ENCODE measurements around the gene TOP2A.

TOP2A gene

DNA sequence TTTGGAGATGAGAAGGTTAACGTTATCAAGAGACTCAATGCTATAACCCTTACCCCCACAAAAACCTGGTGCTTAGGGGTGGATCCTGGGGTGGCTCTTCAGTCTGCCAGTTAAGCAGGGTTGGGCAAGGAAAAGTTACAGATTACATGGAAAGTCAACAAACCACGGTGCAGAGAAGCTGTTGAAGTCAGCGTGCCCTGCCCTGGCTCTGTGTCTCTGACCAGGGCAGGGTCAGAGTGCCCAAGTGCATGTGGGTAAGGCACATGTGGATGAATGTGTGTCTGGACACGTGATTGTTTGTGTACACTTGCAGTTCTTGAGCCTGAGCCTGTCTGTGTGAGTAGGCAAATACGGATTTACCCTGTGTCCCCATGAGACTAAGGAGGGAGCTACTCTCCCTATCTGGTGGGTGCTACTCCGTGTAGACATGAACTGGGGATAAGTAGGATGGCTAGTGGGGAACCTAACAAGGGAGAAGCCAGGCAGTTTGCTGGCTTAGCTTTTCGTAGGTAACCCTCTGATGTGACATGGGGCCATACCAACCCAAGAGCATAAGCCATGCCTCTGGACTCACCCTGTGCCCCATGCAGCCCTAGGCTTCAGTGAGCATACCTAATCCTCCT, 31.1 kb upstream of the TOP2A start:
- Histone ChIP-seq H4K8ac (ENCODE audit: low read depth, low read length) (no peak overlapping the region), H3K4me1 (ENCODE audit: control insufficient read depth, low read depth, low read length) (peaks cover 3% of the 10 kb centered on the region), H3K36me3 (ENCODE audit: control insufficient read depth, insufficient read depth, low read length) (peaks cover 1% of the 10 kb centered on the region), H4K5ac (ENCODE audit: low read length) (no peak overlapping the region), H3K27ac (ENCODE audit: low read depth, low read length) (no peak overlapping the region), H3K27me3 (ENCODE audit: insufficient read depth, low read length, poor library complexity) (no peaks in the 10 kb centered on the region), H2AK5ac (ENCODE audit: low read length) (peak overlapping the region; percentile 51), H3K4me3 (ENCODE audit: low read length) (no peak overlapping the region), H3K9ac (ENCODE audit: low read length) (peak overlapping the region; percentile 5), H3K79me2 (ENCODE audit: control insufficient read depth, insufficient read depth, low read length) (peaks cover 17% of the 10 kb centered on the region), H3K23ac (ENCODE audit: low read length) (no peak overlapping the region), H3K79me1 (ENCODE audit: low read length) (peaks cover 27% of the 10 kb centered on the region), H3K4me2 (ENCODE audit: low read length) (no peak overlapping the region), H3K56ac (ENCODE audit: low read length) (no peak overlapping the region), H3K18ac (ENCODE audit: low read length) (no peak overlapping the region), H2BK5ac (ENCODE audit: low read length) (no peak overlapping the region), H2BK120ac (ENCODE audit: low read depth, low read length) (no peak overlapping the region), H3K4ac (ENCODE audit: low read depth, low read length) (no peak overlapping the region), H2BK15ac (replicated peaks; ENCODE audit: low read depth) (no peak overlapping the region)
- WGBS (ENCODE audit: extremely low coverage, insufficient coverage, low lambda C conversion rate), result no CpG with 5 or more reads among the region's 7 CpGs
- no peak for DNase-seq

DNA sequence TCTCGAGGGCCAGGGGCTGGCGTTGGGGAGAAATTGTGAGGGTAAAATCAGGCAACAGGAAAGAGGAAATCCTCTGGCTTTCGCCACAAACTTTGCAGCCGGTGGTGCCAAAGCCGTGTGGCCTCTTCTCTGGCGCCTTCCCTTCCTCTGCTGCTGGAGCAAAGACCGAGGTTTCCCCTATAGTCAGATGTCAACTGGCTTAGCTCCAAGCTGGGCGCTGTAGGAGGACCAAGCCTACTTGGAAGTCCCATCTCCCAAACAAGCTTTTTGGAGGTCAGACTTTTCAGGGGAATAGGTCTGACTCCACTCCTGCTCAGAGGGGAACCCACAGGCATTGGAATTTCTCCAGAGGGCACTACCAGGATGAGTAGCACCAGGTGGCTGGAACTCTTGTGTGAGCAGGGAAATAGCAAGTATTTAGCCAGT, 30.5 kb upstream of the TOP2A start:
- Histone ChIP-seq H2BK5ac (ENCODE audit: low read length) (no peak overlapping the region), H3K56ac (ENCODE audit: low read length) (peak overlapping the region; percentile 25), H4K8ac (ENCODE audit: low read depth, low read length) (no peak overlapping the region), H2BK120ac (ENCODE audit: low read depth, low read length) (no peak overlapping the region), H3K36me3 (ENCODE audit: control insufficient read depth, insufficient read depth, low read length) (peaks cover 1% of the 10 kb centered on the region), H3K4me2 (ENCODE audit: low read length) (no peak overlapping the region), H3K4me3 (ENCODE audit: low read length) (no peak overlapping the region), H2BK15ac (replicated peaks; ENCODE audit: low read depth) (no peak overlapping the region), H3K9ac (ENCODE audit: low read length) (peak overlapping the region; percentile 13), H3K23ac (ENCODE audit: low read length) (no peak overlapping the region), H3K4ac (ENCODE audit: low read depth, low read length) (no peak overlapping the region), H2AK5ac (ENCODE audit: low read length) (no peak overlapping the region), H4K5ac (ENCODE audit: low read length) (no peak overlapping the region), H3K27me3 (ENCODE audit: insufficient read depth, low read length, poor library complexity) (no peaks in the 10 kb centered on the region), H3K27ac (ENCODE audit: low read depth, low read length) (no peak overlapping the region), H3K79me1 (ENCODE audit: low read length) (peaks cover 27% of the 10 kb centered on the region), H3K79me2 (ENCODE audit: control insufficient read depth, insufficient read depth, low read length) (peaks cover 17% of the 10 kb centered on the region), H3K4me1 (ENCODE audit: control insufficient read depth, low read depth, low read length) (peaks cover 3% of the 10 kb centered on the region), H3K18ac (ENCODE audit: low read length) (no peak overlapping the region)
- DNase-seq, result no peak
- WGBS (ENCODE audit: extremely low coverage, insufficient coverage, low lambda C conversion rate), result no CpG with 5 or more reads among the region's 8 CpGs

DNA sequence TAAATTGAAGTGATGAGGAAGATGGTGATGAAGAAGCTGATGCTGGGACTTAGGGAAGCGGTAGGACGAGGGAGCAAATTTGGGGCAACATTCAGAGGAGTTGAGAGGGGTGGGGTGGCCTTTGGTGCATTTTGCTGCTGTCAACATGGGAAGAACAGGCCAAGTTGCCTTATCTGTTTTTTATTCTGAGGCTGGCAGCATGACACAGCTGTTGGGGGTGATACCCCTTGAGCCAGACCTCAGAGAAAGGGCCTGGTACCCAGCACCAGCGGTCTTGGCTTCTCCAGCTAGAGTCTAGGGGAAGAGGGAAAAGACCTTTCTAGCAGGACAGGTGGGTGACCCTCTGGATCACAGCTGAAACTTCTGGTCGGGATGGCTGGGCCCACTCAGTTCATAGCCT, 30.1 kb upstream of the TOP2A start:
- H2BK5ac ChIP-seq (ENCODE audit: low read length), result no peak overlapping the region
- no peak overlapping the region for H3K4me2 ChIP-seq (ENCODE audit: low read length)
- H3K23ac ChIP-seq (ENCODE audit: low read length), result no peak overlapping the region
- no peaks in the 10 kb centered on the region for H3K27me3 ChIP-seq (ENCODE audit: insufficient read depth, low read length, poor library complexity)
- H3K4ac ChIP-seq (ENCODE audit: low read depth, low read length), result no peak overlapping the region
- no peak overlapping the region for H2BK15ac ChIP-seq (replicated peaks; ENCODE audit: low read depth)
- no peak overlapping the region for H3K18ac ChIP-seq (ENCODE audit: low read length)
- WGBS (ENCODE audit: extremely low coverage, insufficient coverage, low lambda C conversion rate), result no CpG with 5 or more reads among the region's 4 CpGs
- no peak overlapping the region for H2AK5ac ChIP-seq (ENCODE audit: low read length)
- H4K5ac ChIP-seq (ENCODE audit: low read length), result no peak overlapping the region
- peaks cover 17% of the 10 kb centered on the region for H3K79me2 ChIP-seq (ENCODE audit: control insufficient read depth, insufficient read depth, low read length)
- no peak overlapping the region for H3K56ac ChIP-seq (ENCODE audit: low read length)
- no peak overlapping the region for H3K27ac ChIP-seq (ENCODE audit: low read depth, low read length)
- peaks cover 27% of the 10 kb centered on the region for H3K79me1 ChIP-seq (ENCODE audit: low read length)
- H3K9ac ChIP-seq (ENCODE audit: low read length), result peak overlapping the region; percentile 13
- no peak overlapping the region for H3K4me3 ChIP-seq (ENCODE audit: low read length)
- H2BK120ac ChIP-seq (ENCODE audit: low read depth, low read length), result no peak overlapping the region
- DNase-seq, result no peak
- no peak overlapping the region for H4K8ac ChIP-seq (ENCODE audit: low read depth, low read length)
- H3K36me3 ChIP-seq (ENCODE audit: control insufficient read depth, insufficient read depth, low read length), result no peaks in the 10 kb centered on the region
- H3K4me1 ChIP-seq (ENCODE audit: control insufficient read depth, low read depth, low read length), result peaks cover 3% of the 10 kb centered on the region

DNA sequence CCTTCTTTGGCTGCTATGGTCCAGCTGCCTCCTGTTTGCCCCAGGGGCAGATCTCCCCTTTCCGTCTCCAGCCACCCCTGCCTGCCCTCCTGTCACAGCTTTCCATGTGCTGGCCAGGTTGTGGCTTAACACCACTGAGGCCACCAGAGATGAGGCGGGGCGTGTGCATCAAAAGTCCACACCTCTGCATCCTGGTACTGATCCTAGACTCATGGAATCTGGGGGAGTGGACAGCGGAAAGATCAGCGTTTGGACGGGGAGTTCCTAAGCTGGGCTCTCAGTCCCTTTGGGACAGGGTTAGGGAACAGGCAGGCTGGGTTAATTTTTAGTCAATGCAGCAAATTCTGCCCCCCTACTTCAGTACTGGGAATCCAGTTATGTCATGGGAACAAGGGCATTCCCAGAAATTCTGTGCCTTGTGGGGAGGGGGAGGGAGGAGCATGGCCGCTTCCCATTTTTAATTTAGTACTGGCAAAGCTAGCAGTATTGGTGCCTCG, 29.5 kb upstream of the TOP2A start:
- Histone ChIP-seq H4K5ac (ENCODE audit: low read length) (no peak overlapping the region), H2BK120ac (ENCODE audit: low read depth, low read length) (no peak overlapping the region)

DNA sequence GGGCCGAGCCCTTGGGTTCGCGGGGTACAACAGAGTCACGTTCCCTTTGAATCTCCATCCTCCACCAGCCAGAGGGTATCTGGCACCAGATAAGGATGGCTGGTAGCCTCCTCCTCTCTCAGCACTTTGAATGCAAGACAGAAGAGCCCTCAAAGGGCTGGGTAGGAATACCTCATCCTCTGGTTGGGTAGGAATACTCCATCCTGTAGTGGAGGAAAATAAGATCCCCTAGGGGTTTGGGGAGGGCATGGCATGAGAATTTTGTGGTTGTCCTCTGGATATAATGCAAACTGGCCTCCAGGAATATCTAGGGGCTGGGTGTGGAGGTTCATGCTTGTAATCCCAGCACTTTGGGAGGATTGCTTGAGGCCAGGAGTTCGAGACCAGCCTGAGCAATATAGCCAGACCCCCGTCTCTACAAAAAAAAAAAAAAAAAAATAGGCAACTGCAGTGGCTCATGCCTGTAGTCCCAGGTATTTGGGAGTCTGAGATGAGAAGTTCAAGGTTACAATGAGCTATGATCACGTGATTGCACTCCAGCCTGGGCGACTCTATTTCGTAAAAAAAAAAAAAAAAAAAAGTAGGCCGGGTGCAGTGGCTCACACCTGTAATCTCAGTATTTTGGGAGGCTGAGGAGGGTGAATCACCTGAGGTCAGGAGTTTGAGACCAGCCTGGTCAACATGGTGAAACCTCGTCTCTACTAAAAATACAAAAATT, 28.2 kb upstream of the TOP2A start:
- H3K9ac ChIP-seq (ENCODE audit: low read length), result peak overlapping the region; percentile 85
- no peak overlapping the region for H3K4me3 ChIP-seq (ENCODE audit: low read length)
- H3K4me2 ChIP-seq (ENCODE audit: low read length), result peak overlapping the region; percentile 19
- no peak overlapping the region for H4K5ac ChIP-seq (ENCODE audit: low read length)
- no peak overlapping the region for H2BK120ac ChIP-seq (ENCODE audit: low read depth, low read length)
- no peak overlapping the region for H3K4ac ChIP-seq (ENCODE audit: low read depth, low read length)
- H3K27ac ChIP-seq (ENCODE audit: low read depth, low read length), result no peak overlapping the region
- H3K27me3 ChIP-seq (ENCODE audit: insufficient read depth, low read length, poor library complexity), result no peaks in the 10 kb centered on the region
- H4K8ac ChIP-seq (ENCODE audit: low read depth, low read length), result no peak overlapping the region
- peaks cover 17% of the 10 kb centered on the region for H3K79me2 ChIP-seq (ENCODE audit: control insufficient read depth, insufficient read depth, low read length)
- no peak overlapping the region for H2BK15ac ChIP-seq (replicated peaks; ENCODE audit: low read depth)
- H3K79me1 ChIP-seq (ENCODE audit: low read length), result peaks cover 24% of the 10 kb centered on the region
- H2BK5ac ChIP-seq (ENCODE audit: low read length), result no peak overlapping the region
- peak overlapping the region; percentile 43 for H3K56ac ChIP-seq (ENCODE audit: low read length)
- no peak overlapping the region for H2AK5ac ChIP-seq (ENCODE audit: low read length)
- peak; percentile 68 for DNase-seq
- no peak overlapping the region for H3K23ac ChIP-seq (ENCODE audit: low read length)
- WGBS (ENCODE audit: extremely low coverage, insufficient coverage, low lambda C conversion rate), result no CpG with 5 or more reads among the region's 11 CpGs
- H3K4me1 ChIP-seq (ENCODE audit: control insufficient read depth, low read depth, low read length), result peaks cover 3% of the 10 kb centered on the region
- no peaks in the 10 kb centered on the region for H3K36me3 ChIP-seq (ENCODE audit: control insufficient read depth, insufficient read depth, low read length)
- no peak overlapping the region for H3K18ac ChIP-seq (ENCODE audit: low read length)

More for the DNA sequence above, 29.5 kb upstream of the TOP2A start:
- Histone ChIP-seq H3K4ac (ENCODE audit: low read depth, low read length) (no peak overlapping the region), H3K56ac (ENCODE audit: low read length) (peak overlapping the region; percentile 1), H3K27me3 (ENCODE audit: insufficient read depth, low read length, poor library complexity) (no peaks in the 10 kb centered on the region), H3K18ac (ENCODE audit: low read length) (no peak overlapping the region), H3K36me3 (ENCODE audit: control insufficient read depth, insufficient read depth, low read length) (no peaks in the 10 kb centered on the region), H2AK5ac (ENCODE audit: low read length) (no peak overlapping the region), H3K27ac (ENCODE audit: low read depth, low read length) (no peak overlapping the region), H3K4me1 (ENCODE audit: control insufficient read depth, low read depth, low read length) (peaks cover 3% of the 10 kb centered on the region), H3K9ac (ENCODE audit: low read length) (no peak overlapping the region), H3K4me3 (ENCODE audit: low read length) (no peak overlapping the region), H3K4me2 (ENCODE audit: low read length) (no peak overlapping the region), H2BK5ac (ENCODE audit: low read length) (no peak overlapping the region), H3K23ac (ENCODE audit: low read length) (no peak overlapping the region), H3K79me1 (ENCODE audit: low read length) (peaks cover 27% of the 10 kb centered on the region), H4K8ac (ENCODE audit: low read depth, low read length) (no peak overlapping the region), H3K79me2 (ENCODE audit: control insufficient read depth, insufficient read depth, low read length) (peaks cover 17% of the 10 kb centered on the region), H2BK15ac (replicated peaks; ENCODE audit: low read depth) (no peak overlapping the region)
- no peak for DNase-seq
- WGBS (ENCODE audit: extremely low coverage, insufficient coverage, low lambda C conversion rate), result no CpG with 5 or more reads among the region's 8 CpGs
